Measurements from ENCODE around the gene ADH1B. TPM values are rescaled to one million over a fixed set of nuclear protein-coding genes. Genes with fewer than 3 reads are reported as not detected.

ADH1B gene
- total RNA-seq, 1 experiment from 2014 or later: 0.98 TPM

DNA sequence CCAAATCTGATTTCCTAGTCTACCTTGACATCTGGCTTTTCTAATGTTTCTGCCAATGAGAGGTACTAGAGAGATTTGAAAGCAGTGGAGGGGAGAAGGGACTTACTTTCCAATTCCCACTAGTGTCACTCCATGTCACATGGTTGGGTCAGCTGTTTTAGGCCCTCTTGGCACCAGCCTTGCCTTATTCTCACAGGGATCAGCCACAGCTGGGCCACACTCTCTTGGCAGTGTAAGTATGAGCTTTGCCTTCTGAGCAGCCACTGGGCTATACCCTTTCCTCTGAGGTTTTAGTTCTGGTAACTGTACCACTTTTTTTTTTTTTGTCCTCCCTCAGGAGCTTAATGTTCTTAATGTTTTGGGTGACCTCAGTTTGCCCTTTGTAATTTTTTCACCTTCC is 41.6 kb upstream of the ADH1B start:
- Histone ChIP-seq H3K36me3 (ENCODE audit: control insufficient read depth, insufficient read depth, low read length) (no peaks in the 10 kb centered on the region), H3K4me1 (ENCODE audit: control insufficient read depth, insufficient read depth, low read length) (no peaks in the 10 kb centered on the region), H3K9me3 (ENCODE audit: control insufficient read depth, insufficient read depth, low read depth, low read length) (no peaks in the 10 kb centered on the region), H3K27me3 (ENCODE audit: control insufficient read depth, insufficient read depth, low read length) (no peaks in the 10 kb centered on the region), H3K4me3 (ENCODE audit: low read depth in 2 of 2, low read length in 2 of 2) (no peak overlapping the region), H3K27ac (ENCODE audit: low read length) (no peak overlapping the region)
- in situ Hi-C loops (cut with HindIII; ENCODE audit: low pct_unique_long_range_greater_than_20kb, low sequenced_read_pairs): no loop called here
- CTCF ChIA-PET: interaction anchor here (0.6 kb wide), 1 partner anchor 1357 kb away, joined by 3 read pairs; no protein-coding TSS in a partner anchor
- DNase-seq (ENCODE audit: low read depth, low spot score): no peak
- TF ChIP-seq POLR2AphosphoS5 (IDR thresholded peaks at IDR 0.05; ENCODE audit: low read depth, low read length) (no peak), CTCF (IDR thresholded peaks at IDR 0.05) (no peak), TCF7L2 (IDR thresholded peaks at IDR 0.05; ENCODE audit: low read depth, low read length) (no peak), SIN3A (IDR thresholded peaks at IDR 0.05; ENCODE audit: borderline replicate concordance, insufficient read depth, low read depth, low read length) (no peak), REST (IDR thresholded peaks at IDR 0.05; ENCODE audit: insufficient read depth in 1 of 2, low read depth in 2 of 2, low read length in 1 of 2) (no peak)
- intact Hi-C loops (cut with micrococcal nuclease; ENCODE audit: unreplicated experiment): no loop called here
- no peak for ATAC-seq
- no TSS peak for BruUV-seq (replicated peaks)
- POLR2A ChIA-PET: no interaction called here

DNA sequence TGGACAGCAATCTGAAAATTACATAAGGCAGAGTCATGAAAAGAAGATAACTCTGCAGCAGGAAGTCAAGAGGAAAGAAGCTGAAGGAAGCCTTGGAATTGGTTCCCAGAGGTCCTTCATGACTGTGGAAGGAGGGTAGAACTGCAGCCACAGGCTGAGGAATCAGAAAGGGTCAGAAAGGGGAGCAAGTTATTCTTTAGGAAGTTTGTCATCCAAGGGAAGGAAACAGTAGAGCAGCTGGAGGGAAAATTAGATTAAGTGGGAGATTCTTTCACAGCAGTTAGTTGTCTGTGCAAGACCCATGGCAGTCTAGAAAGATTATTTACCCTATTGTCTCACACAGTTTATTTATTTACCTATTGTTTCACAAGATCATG is 40.7 kb upstream of the ADH1B start:
- ATAC-seq: no peak
- Histone ChIP-seq H3K4me1 (ENCODE audit: control insufficient read depth, insufficient read depth, low read length) (no peaks in the 10 kb centered on the region), H3K27me3 (ENCODE audit: control insufficient read depth, insufficient read depth, low read length) (no peaks in the 10 kb centered on the region), H3K4me3 (ENCODE audit: low read depth in 2 of 2, low read length in 2 of 2) (no peak overlapping the region), H3K27ac (ENCODE audit: low read length) (no peak overlapping the region), H3K9me3 (ENCODE audit: control insufficient read depth, insufficient read depth, low read depth, low read length) (no peaks in the 10 kb centered on the region), H3K36me3 (ENCODE audit: control insufficient read depth, insufficient read depth, low read length) (no peaks in the 10 kb centered on the region)
- no peak for DNase-seq (ENCODE audit: low read depth, low spot score)
- no peak for TF ChIP-seq POLR2AphosphoS5 (IDR thresholded peaks at IDR 0.05; ENCODE audit: low read depth, low read length)
- TF ChIP-seq TCF7L2 (IDR thresholded peaks at IDR 0.05; ENCODE audit: low read depth, low read length): no peak
- no peak for TF ChIP-seq CTCF (IDR thresholded peaks at IDR 0.05)
- TF ChIP-seq SIN3A (IDR thresholded peaks at IDR 0.05; ENCODE audit: borderline replicate concordance, insufficient read depth, low read depth, low read length): no peak
- no peak for TF ChIP-seq REST (IDR thresholded peaks at IDR 0.05; ENCODE audit: insufficient read depth in 1 of 2, low read depth in 2 of 2, low read length in 1 of 2)
- ChIA-PET POLR2A (no interaction called here), CTCF (no interaction called here)
- in situ Hi-C loops (cut with HindIII; ENCODE audit: low pct_unique_long_range_greater_than_20kb, low sequenced_read_pairs): no loop called here
- intact Hi-C loops (cut with micrococcal nuclease; ENCODE audit: unreplicated experiment): no loop called here
- BruUV-seq (replicated peaks): no TSS peak

Measured in Panc1 (cell line).